H9 (cell line): ENCODE measurements around the gene LAMB1. TPM values are rescaled to one million over a fixed set of nuclear protein-coding genes. Genes with fewer than 3 reads are reported as not detected.

ENCODE experiments used
- DNase-seq: peaks from one replicate; pipeline ENCODE4 v3.0.0-alpha.2; 2017
- H2AFZ ChIP-seq: one replicate; pipeline ENCODE4 v1.6.1; 2013; ENCODE audit warnings: mild to moderate bottlenecking, low read length, control low read depth, moderate library complexity
- H2AK5ac ChIP-seq: 2 replicates; pipeline ENCODE4 v1.6.1; 2013; ENCODE audit warnings: low read length, control low read depth, mixed read lengths; ENCODE audit not compliant: insufficient read length
- H2BK120ac ChIP-seq: one replicate; pipeline ENCODE4 v1.6.1; 2013; ENCODE audit warnings: low read depth, mild to moderate bottlenecking, low read length, control low read depth, inconsistent platforms; ENCODE audit not compliant: poor library complexity, severe bottlenecking
- H2BK12ac ChIP-seq: 2 replicates; pipeline ENCODE4 v1.6.1; 2013; ENCODE audit warnings: low read length, control low read depth, mixed read lengths, low read depth; ENCODE audit not compliant: insufficient read length
- H2BK15ac ChIP-seq: 2 replicates; pipeline ENCODE4 v1.6.1; 2013; ENCODE audit warnings: low read depth, low read length, control low read depth
- H2BK20ac ChIP-seq: one replicate; pipeline ENCODE4 v1.6.1; 2013; ENCODE audit warnings: low read depth, mild to moderate bottlenecking, low read length, control low read depth, inconsistent platforms; ENCODE audit not compliant: poor library complexity, severe bottlenecking
- H2BK5ac ChIP-seq: 2 replicates; pipeline ENCODE4 v1.6.1; 2013; ENCODE audit warnings: low read length, control low read depth, mixed read lengths; ENCODE audit not compliant: insufficient read length
- H3K14ac ChIP-seq: 2 replicates; pipeline ENCODE4 v1.6.1; 2013; ENCODE audit warnings: low read length, control low read depth; ENCODE audit not compliant: insufficient read depth
- H3K18ac ChIP-seq: 2 replicates; pipeline ENCODE4 v1.6.1; 2013; ENCODE audit warnings: low read depth, mild to moderate bottlenecking, mixed read lengths, low read length, control low read depth; ENCODE audit not compliant: insufficient read length
- H3K23ac ChIP-seq: 2 replicates; pipeline ENCODE4 v1.6.1; 2013; ENCODE audit warnings: low read length, control low read depth, mixed read lengths, low read depth; ENCODE audit not compliant: insufficient read length
- H3K23me2 ChIP-seq: 2 replicates; pipeline ENCODE4 v1.6.1; 2013; ENCODE audit warnings: low read depth, mild to moderate bottlenecking, mixed read lengths, low read length, control low read depth; ENCODE audit not compliant: insufficient read length, poor library complexity, severe bottlenecking
- H3K27ac ChIP-seq: 2 replicates; pipeline ENCODE4 v1.5.1; 2013; ENCODE audit warnings: low read length, control low read depth, mixed read lengths, low read depth; ENCODE audit not compliant: insufficient read length
- H3K27me3 ChIP-seq: 2 replicates; pipeline ENCODE4 v1.6.1; 2013; ENCODE audit warnings: low read length, control low read depth, inconsistent platforms; ENCODE audit not compliant: insufficient read depth
- H3K4ac ChIP-seq: 2 replicates; pipeline ENCODE4 v1.6.1; 2013; ENCODE audit warnings: low read depth, mild to moderate bottlenecking, control low read depth, inconsistent platforms, low read length, moderate library complexity
- H3K4me1 ChIP-seq: 2 replicates; pipeline ENCODE4 v1.6.1; 2013; ENCODE audit warnings: low read length, control low read depth, inconsistent platforms; ENCODE audit not compliant: insufficient read depth
- H3K4me2 ChIP-seq: 2 replicates; pipeline ENCODE4 v1.6.1; 2013; ENCODE audit warnings: low read length, control low read depth, mixed read lengths; ENCODE audit not compliant: insufficient read length, insufficient read depth
- H3K56ac ChIP-seq: 2 replicates; pipeline ENCODE4 v1.6.1; 2013; ENCODE audit warnings: low read depth, mild to moderate bottlenecking, mixed read lengths, low read length, control low read depth; ENCODE audit not compliant: insufficient read length
- H3K79me1 ChIP-seq: 2 replicates; pipeline ENCODE4 v1.6.1; 2013; ENCODE audit warnings: low read depth, mild to moderate bottlenecking, moderate library complexity, low read length, control low read depth, inconsistent platforms; ENCODE audit not compliant: insufficient read depth, poor library complexity, severe bottlenecking
- H3K79me2 ChIP-seq: 2 replicates; pipeline ENCODE4 v1.6.1; 2013; ENCODE audit warnings: low read length, control low read depth, inconsistent platforms; ENCODE audit not compliant: insufficient read depth
- H3K9ac ChIP-seq: 2 replicates; pipeline ENCODE4 v1.6.1; 2013; ENCODE audit warnings: low read length, control low read depth, mixed read lengths; ENCODE audit not compliant: insufficient read length; ENCODE audit errors: extremely low read depth
- H3K9me3 ChIP-seq: one replicate; pipeline ENCODE4 v1.6.1; 2013; ENCODE audit warnings: low read depth, low read length, inconsistent platforms; ENCODE audit not compliant: control insufficient read depth
- H3T11ph ChIP-seq: one replicate; pipeline ENCODE4 v1.6.1; 2013; ENCODE audit warnings: mild to moderate bottlenecking, low read length, control low read depth, inconsistent platforms
- H4K20me1 ChIP-seq: one replicate; pipeline ENCODE4 v1.6.1; 2013; ENCODE audit not compliant: control insufficient read depth, insufficient read length, insufficient read depth
- H4K5ac ChIP-seq: 2 replicates; pipeline ENCODE4 v1.6.1; 2013; ENCODE audit warnings: low read depth, mild to moderate bottlenecking, mixed read lengths, low read length, control low read depth; ENCODE audit not compliant: insufficient read length
- H4K8ac ChIP-seq: replicated peaks from 2 replicates; pipeline ENCODE4 v1.6.1; 2013; ENCODE audit warnings: low read length, control low read depth, mixed read lengths, low read depth; ENCODE audit not compliant: insufficient read length
- H4K91ac ChIP-seq: 2 replicates; pipeline ENCODE4 v1.6.1; 2013; ENCODE audit warnings: low read depth, mild to moderate bottlenecking, moderate library complexity, mixed read lengths, low read length, control low read depth; ENCODE audit not compliant: insufficient read length
- H3K27ac Mint-ChIP-seq, 3 experiments: 2 replicates in 2 of 3; 3 replicates in 1 of 3; pipeline ENCODE4 v1.8.0; 2020 to 2021; ENCODE audit warnings: mixed read lengths in 3 of 3, mild to moderate bottlenecking in 1 of 3, moderate library complexity in 1 of 3
- H3K27me3 Mint-ChIP-seq: 2 replicates; pipeline ENCODE4 v1.8.0; 2021; ENCODE audit warnings: low read depth, mild to moderate bottlenecking, moderate library complexity, mixed read lengths
- H3K36me3 Mint-ChIP-seq, 3 experiments: 2 replicates in 2 of 3; 3 replicates in 1 of 3; pipeline ENCODE4 v1.8.0; 2020 to 2021; ENCODE audit warnings: low read depth in 3 of 3, mixed read lengths in 3 of 3; ENCODE audit not compliant: insufficient read depth in 1 of 3
- H3K4me1 Mint-ChIP-seq, 2 experiments: 2 replicates each; pipeline ENCODE4 v1.8.0; 2020; ENCODE audit warnings: mixed read lengths in 2 of 2
- H3K4me3 Mint-ChIP-seq, 2 experiments: 2 replicates in 1 of 2; 3 replicates in 1 of 2; pipeline ENCODE4 v1.8.0; 2020 to 2021; ENCODE audit warnings: mild to moderate bottlenecking in 2 of 2, mixed read lengths in 2 of 2, moderate library complexity in 1 of 2
- H3K9me3 Mint-ChIP-seq, 2 experiments: 2 replicates in 1 of 2; 3 replicates in 1 of 2; pipeline ENCODE4 v1.8.0; 2020; ENCODE audit warnings: mild to moderate bottlenecking in 2 of 2, mixed read lengths in 2 of 2, moderate library complexity in 1 of 2
- WGBS: extraction: QIAGEN DNeasy Blood & Tissue Kit; methylation state at CpG from one replicate; pipeline ENCODE4 v1.1.7; 2013; ENCODE audit warnings: missing lambda C conversion rate, low lambda C conversion rate, mixed read lengths; ENCODE audit not compliant: insufficient read length; ENCODE audit errors: extremely low coverage; 5-methylcytosine and 5-hydroxymethylcytosine counted together
- total RNA-seq: library from RNA; stranded (reverse); gene quantifications from 2 replicates; pipeline ENCODE4 v1.2.1, GENCODE V29; 2021
- TF ChIP-seq, protein P1 (sequence below): fragments of 200-600 bp; sonication (generic); conservative IDR thresholded peaks from 3 replicates; pipeline ENCODE4 v1.8.0; 2021; ENCODE audit warnings: antibody characterized with exemption, mild to moderate bottlenecking

Gene LAMB1
- total RNA-seq, 1 experiment from 2014 or later = 75.8 TPM

DNA sequence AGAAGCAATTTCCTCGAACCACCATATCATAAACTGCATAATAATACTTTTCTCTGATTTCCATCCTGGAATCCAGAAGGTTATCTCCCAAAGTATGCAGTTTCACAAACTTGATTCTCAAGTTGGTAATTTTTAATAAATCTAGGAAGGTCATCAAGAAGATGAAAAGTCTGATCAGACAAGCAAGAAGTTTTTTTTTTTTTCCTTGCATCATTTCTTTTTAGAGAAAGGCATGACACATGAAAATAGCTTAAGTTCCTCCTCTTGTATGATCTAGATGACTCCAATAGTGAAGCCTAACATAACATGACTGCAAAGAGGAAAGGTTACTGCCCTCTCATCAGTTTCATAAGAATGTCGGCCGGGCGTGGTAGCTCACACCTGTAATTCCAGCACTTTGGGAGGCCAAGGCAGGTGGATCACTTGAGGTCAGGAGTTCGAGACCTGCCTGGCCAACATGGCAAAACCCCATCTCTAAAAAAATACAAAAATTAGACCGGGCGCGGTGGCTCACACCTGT, 22.2 kb downstream of the LAMB1 start:
- Mint-ChIP-seq H3K36me3 (peaks cover 10 to 60% (median 40%) of the 10 kb centered on the region in 3 experiments), H3K4me1 (peaks cover 18 to 21% of the 10 kb centered on the region in 2 experiments)

More for the DNA sequence above, 22.2 kb downstream of the LAMB1 start:
- no peaks in the 10 kb centered on the region for H3K9me3 ChIP-seq
- H4K8ac ChIP-seq = no peak overlapping the region
- no peak overlapping the region for H3K4ac ChIP-seq
- H2BK15ac ChIP-seq = no peak overlapping the region
- H3K27me3 Mint-ChIP-seq = no peaks in the 10 kb centered on the region
- no peak overlapping the region for H3T11ph ChIP-seq
- H3K56ac ChIP-seq = no peak overlapping the region
- H3K27me3 ChIP-seq = no peaks in the 10 kb centered on the region
- H4K20me1 ChIP-seq = no peaks in the 10 kb centered on the region
- H3K4me3 Mint-ChIP-seq = no peak overlapping the region
- no peak overlapping the region for H2BK12ac ChIP-seq
- no peak overlapping the region for H3K27ac Mint-ChIP-seq
- H3K14ac ChIP-seq = no peak overlapping the region
- H3K4me2 ChIP-seq = no peak overlapping the region
- no peak for DNase-seq
- peaks cover 1% of the 10 kb centered on the region; the same call in 1 of the 2 replicates for H3K4me1 ChIP-seq
- no peak overlapping the region for H4K5ac ChIP-seq
- H3K79me2 ChIP-seq = no peaks in the 10 kb centered on the region
- H2BK5ac ChIP-seq = no peak overlapping the region
- no CpG with 5 or more reads among the region's 8 CpGs for WGBS
- H3K79me1 ChIP-seq = no peaks in the 10 kb centered on the region
- no peaks in the 10 kb centered on the region for H3K23me2 ChIP-seq
- no peak overlapping the region for H3K9ac ChIP-seq
- TF ChIP-seq, protein P1, sequence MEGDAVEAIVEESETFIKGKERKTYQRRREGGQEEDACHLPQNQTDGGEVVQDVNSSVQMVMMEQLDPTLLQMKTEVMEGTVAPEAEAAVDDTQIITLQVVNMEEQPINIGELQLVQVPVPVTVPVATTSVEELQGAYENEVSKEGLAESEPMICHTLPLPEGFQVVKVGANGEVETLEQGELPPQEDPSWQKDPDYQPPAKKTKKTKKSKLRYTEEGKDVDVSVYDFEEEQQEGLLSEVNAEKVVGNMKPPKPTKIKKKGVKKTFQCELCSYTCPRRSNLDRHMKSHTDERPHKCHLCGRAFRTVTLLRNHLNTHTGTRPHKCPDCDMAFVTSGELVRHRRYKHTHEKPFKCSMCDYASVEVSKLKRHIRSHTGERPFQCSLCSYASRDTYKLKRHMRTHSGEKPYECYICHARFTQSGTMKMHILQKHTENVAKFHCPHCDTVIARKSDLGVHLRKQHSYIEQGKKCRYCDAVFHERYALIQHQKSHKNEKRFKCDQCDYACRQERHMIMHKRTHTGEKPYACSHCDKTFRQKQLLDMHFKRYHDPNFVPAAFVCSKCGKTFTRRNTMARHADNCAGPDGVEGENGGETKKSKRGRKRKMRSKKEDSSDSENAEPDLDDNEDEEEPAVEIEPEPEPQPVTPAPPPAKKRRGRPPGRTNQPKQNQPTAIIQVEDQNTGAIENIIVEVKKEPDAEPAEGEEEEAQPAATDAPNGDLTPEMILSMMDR = no peak
- no peak overlapping the region for H2BK120ac ChIP-seq
- H3K23ac ChIP-seq = no peak overlapping the region
- no peak overlapping the region for H2AK5ac ChIP-seq
- no peak overlapping the region for H3K27ac ChIP-seq
- H2AFZ ChIP-seq = no peak overlapping the region
- H3K9me3 Mint-ChIP-seq = no peaks in the 10 kb centered on the region
- H4K91ac ChIP-seq = no peak overlapping the region
- H3K18ac ChIP-seq = no peak overlapping the region
- no peak overlapping the region for H2BK20ac ChIP-seq
